Uterus (tissue), 4 donors: ENCODE results near the gene INHBB. TPM values are rescaled to one million over a fixed set of nuclear protein-coding genes. Genes with fewer than 3 reads are reported as not detected.

ENCODE experiments used
- DNase-seq, 2 donors: peaks; one replicate each; pipeline ENCODE4 v3.0.0-alpha.2; 2019 to 2020
- H3K27ac ChIP-seq, 2 donors: fragments of 200-600 bp; sonication (generic); 1 replicate in 1 of 2; 2 replicates in 1 of 2; pipeline ENCODE4 v1.5.1; 2016 to 2018
- H3K27me3 ChIP-seq, 2 donors: fragments of 200-600 bp; sonication (generic); one replicate each; pipeline ENCODE4 v1.5.1; 2018 to 2019; ENCODE audit warnings: control low read depth in 1 of 2
- H3K36me3 ChIP-seq, 2 donors: fragments of 200-600 bp; sonication (generic); one replicate each; pipeline ENCODE4 v1.5.1; 2019; ENCODE audit warnings: control low read depth in 1 of 2
- H3K4me1 ChIP-seq, 2 donors: fragments of 200-600 bp; sonication (generic); one replicate each; pipeline ENCODE4 v1.5.1; 2018 to 2019; ENCODE audit warnings: control low read depth in 1 of 2
- H3K4me3 ChIP-seq, 2 donors: fragments of 200-600 bp; sonication (generic); 1 replicate in 1 of 2; 2 replicates in 1 of 2; pipeline ENCODE4 v1.5.1; 2018 to 2019; ENCODE audit warnings: mild to moderate bottlenecking in 1 of 2
- H3K9me3 ChIP-seq, 2 donors: fragments of 200-600 bp; sonication (generic); one replicate each; pipeline ENCODE4 v1.5.1; 2019; ENCODE audit warnings: control low read depth in 1 of 2
- POLR2A ChIP-seq, 2 donors: fragments of 450-650 bp; IDR thresholded peaks; one replicate each; pipeline ENCODE4 v1.6.1; 2016; ENCODE audit warnings: antibody characterized with exemption in 2 of 2, mild to moderate bottlenecking in 1 of 2, moderate library complexity in 1 of 2
- intact Hi-C: fragments of 100-400 bp; cut with DNase I; formaldehyde crosslinking; loops from one replicate; pipeline ENCODE4 v1.15.1; 2023; ENCODE audit warnings: low total_unique reads
- total RNA-seq, 4 donors: library from RNA; depleted of rRNA in 3 of 4; stranded (reverse); fragments of >200 nt in 3 of 4; gene quantifications; one replicate each; pipeline versions ENCODE4 v1.1.0 to v1.2.4, GENCODE V29; 2014 to 2023
- TF ChIP-seq, protein P1 (sequence below), 4 experiments: fragments of 200-600 bp in 2 of 4; fragments of 450-650 bp in 2 of 4; sonication (generic) in 2 of 4; IDR thresholded peaks; one replicate each; pipeline ENCODE4 v1.5.1; 2016 to 2019; ENCODE audit warnings: antibody characterized with exemption in 4 of 4, mild to moderate bottlenecking in 2 of 4, moderate library complexity in 1 of 4
- donor health status: DM: yes; HTN: yes; CAD: no.

The INHBB gene
- total RNA-seq, 4 donors from 2014 or later: 0.35 to 18.1 (median 4.2) TPM

DNA sequence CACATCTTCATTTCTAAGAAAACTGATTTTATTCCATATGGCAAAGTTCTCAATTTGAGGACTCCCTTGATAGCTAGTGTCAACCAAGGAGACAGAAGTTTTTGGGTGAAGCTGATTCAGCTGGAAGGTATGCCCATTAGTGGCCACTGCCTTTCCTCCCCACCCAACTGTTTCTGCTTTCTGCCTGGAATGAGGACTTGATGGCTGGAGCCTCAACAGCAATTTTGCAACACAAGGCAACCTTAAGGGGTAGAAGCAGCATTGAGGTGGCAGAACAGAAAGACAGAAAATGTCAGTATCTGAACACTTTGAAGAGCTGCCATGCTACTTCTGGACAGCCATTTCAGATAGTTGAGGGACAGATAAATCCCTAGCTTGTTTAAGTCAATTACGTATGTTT is 47.0 kb downstream of the INHBB start:
- Histone ChIP-seq H3K27me3 (no peaks in the 10 kb centered on the region), H3K4me3 (no peak overlapping the region), H3K4me1 (no peaks in the 10 kb centered on the region), H3K27ac (no peak overlapping the region), H3K9me3 (no peaks in the 10 kb centered on the region), H3K36me3 (no peaks in the 10 kb centered on the region)
- intact Hi-C loops: no loop called here
- TF ChIP-seq, protein P1, sequence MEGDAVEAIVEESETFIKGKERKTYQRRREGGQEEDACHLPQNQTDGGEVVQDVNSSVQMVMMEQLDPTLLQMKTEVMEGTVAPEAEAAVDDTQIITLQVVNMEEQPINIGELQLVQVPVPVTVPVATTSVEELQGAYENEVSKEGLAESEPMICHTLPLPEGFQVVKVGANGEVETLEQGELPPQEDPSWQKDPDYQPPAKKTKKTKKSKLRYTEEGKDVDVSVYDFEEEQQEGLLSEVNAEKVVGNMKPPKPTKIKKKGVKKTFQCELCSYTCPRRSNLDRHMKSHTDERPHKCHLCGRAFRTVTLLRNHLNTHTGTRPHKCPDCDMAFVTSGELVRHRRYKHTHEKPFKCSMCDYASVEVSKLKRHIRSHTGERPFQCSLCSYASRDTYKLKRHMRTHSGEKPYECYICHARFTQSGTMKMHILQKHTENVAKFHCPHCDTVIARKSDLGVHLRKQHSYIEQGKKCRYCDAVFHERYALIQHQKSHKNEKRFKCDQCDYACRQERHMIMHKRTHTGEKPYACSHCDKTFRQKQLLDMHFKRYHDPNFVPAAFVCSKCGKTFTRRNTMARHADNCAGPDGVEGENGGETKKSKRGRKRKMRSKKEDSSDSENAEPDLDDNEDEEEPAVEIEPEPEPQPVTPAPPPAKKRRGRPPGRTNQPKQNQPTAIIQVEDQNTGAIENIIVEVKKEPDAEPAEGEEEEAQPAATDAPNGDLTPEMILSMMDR (IDR thresholded peaks at IDR 0.05): no peak
- no peak for TF ChIP-seq POLR2A (IDR thresholded peaks at IDR 0.05)
- DNase-seq: no peak

DNA sequence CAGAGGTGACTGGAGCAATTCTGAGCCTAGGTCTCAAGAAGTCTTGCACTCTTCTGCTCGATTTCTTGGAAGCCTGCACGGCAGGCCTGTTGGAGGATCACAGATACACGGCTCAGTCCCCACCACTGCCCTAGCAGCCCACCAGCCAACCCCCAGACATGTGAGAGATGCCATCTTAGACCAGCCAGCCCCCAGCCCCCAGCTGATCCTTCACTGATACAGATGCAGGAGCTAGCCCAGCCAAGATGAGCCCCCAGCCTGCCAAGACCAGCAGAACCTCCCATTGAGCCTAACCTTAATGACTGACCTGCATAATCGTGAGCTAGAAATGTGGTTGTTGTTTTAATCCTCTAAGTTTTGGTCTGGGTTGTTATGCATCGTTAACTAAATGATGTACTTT is 47.5 kb downstream of the INHBB start:
- DNase-seq: no peak
- no peak overlapping the region for H3K27ac ChIP-seq
- H3K4me3 ChIP-seq: no peak overlapping the region
- intact Hi-C loops: no loop called here
- no peaks in the 10 kb centered on the region for H3K9me3 ChIP-seq
- TF ChIP-seq, protein P1 (IDR thresholded peaks at IDR 0.05): no peak
- no peak for TF ChIP-seq POLR2A (IDR thresholded peaks at IDR 0.05)
- no peaks in the 10 kb centered on the region for H3K4me1 ChIP-seq
- no peaks in the 10 kb centered on the region for H3K27me3 ChIP-seq
- H3K36me3 ChIP-seq: no peaks in the 10 kb centered on the region

DNA sequence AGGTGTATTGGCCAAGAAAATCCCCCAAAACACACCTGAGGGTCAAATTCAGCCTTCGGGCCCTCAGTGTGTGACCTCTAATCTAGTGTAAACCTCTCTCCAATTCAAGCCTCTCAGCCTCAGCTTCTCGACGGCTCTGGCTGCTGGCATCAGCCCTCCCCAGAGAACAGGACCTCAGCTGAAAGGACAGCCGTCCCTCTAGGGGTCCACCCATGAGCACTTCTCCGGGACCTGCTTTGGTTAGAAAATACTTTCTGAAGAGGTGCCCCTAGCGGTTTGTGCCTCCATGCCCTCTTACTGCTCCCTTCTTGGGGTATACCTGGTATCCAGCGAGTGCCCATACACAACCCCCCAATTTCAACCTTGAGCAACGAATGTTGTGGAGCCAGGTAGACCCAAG is 48.8 kb downstream of the INHBB start:
- H3K27me3 ChIP-seq: no peaks in the 10 kb centered on the region
- no peak overlapping the region for H3K27ac ChIP-seq
- TF ChIP-seq, protein P1 (IDR thresholded peaks at IDR 0.05): no peak
- TF ChIP-seq POLR2A (IDR thresholded peaks at IDR 0.05): no peak
- H3K9me3 ChIP-seq: no peaks in the 10 kb centered on the region
- DNase-seq: no peak
- no peaks in the 10 kb centered on the region for H3K4me1 ChIP-seq
- H3K4me3 ChIP-seq: no peak overlapping the region
- no peaks in the 10 kb centered on the region for H3K36me3 ChIP-seq
- intact Hi-C loops: no loop called here

DNA sequence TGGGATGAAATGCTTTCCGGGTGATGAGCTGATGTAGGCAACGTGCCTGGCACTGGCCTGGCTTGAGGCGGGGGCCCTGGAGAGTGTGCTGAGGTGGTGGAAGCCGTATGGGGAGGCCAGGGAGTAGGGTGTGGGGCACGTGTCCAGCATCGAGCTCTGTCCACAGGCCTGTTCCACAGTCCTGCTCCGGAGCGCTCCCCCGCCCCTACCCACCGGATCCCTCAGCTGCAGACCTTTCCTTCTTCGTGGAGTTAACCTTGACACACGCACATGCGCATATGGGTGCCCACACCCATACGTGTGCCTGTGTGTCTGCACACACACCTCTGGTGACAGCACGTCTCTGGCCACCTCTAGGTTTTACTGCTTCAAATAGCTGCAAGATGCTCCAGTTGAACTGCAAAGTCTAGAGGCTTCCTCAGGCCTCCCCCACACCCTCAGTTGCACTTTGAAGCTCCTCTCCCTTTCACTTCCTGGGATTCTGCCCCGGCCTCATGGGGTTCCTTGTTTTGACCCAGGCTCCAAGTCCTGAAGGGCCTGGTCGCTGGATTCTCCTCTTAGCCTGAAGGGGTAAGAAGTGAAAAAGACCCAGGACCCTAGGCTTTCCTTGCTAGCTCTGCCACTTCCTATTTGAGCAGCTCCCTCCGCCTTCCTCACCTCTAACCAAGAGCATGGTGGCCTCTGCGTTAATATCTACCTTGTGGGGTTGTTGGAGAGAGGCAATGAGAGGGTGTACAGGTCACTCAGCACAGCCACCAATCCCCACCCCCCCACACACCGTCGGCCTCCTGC is 49.5 kb downstream of the INHBB start:
- no peak for DNase-seq
- Histone ChIP-seq H3K36me3 (no peaks in the 10 kb centered on the region), H3K4me3 (no peak overlapping the region), H3K27me3 (no peaks in the 10 kb centered on the region), H3K9me3 (no peaks in the 10 kb centered on the region), H3K4me1 (no peaks in the 10 kb centered on the region), H3K27ac (no peak overlapping the region)
- intact Hi-C loops: no loop called here
- TF ChIP-seq, protein P1 (IDR thresholded peaks at IDR 0.05): no peak

DNA sequence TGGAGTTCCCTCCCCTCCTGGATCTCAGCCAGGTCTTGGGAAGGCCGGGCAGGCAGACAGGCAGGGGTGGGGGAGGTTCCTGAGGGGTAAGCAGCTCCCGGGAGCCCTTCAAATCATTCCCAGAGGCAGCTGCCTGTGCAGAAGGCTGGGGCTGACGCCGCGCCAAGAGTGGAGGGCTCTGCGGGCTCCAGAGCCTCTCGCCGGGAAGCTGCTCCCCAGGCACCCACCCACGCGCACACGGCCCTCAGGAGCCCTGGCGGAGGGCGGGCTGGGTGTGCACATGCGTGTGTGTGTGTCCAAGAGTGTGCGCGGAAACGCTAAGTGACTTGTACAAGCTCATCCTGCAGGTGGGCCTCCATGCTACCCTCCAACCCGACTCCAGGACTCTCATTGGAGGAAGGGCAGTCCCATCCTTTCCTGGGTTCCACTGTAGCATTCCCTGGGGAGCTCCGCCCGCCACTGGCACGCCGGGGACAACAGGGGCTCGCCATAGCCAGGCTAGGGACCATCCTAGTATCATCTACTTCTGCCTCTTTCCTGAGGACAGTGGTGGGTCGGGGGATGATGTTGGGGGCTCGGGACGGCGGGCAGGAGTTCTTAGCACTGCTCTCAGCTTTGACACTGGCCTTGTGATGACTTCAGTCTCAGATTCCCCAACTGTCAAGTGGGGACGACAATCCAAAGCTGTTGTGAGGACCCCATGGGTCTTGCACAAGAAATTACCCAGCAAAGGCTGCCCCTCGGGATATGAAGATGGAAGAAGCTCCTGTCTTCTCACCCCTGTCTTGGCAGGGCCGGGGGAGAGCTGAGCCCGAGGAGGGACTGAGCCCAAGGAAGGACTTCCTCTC is 50.3 kb downstream of the INHBB start:
- DNase-seq: no peak
- H3K36me3 ChIP-seq: no peaks in the 10 kb centered on the region
- no peaks in the 10 kb centered on the region for H3K9me3 ChIP-seq
- H3K27me3 ChIP-seq: no peaks in the 10 kb centered on the region
- H3K4me1 ChIP-seq: no peaks in the 10 kb centered on the region
- intact Hi-C loops: no loop called here
- H3K27ac ChIP-seq: no peak overlapping the region
- H3K4me3 ChIP-seq: no peak overlapping the region
- TF ChIP-seq, protein P1 (IDR thresholded peaks at IDR 0.05): no peak
- no peak for TF ChIP-seq POLR2A (IDR thresholded peaks at IDR 0.05)
